K562 (cell line): ENCODE data around the gene HSDL1. TPM values are rescaled to one million over a fixed set of nuclear protein-coding genes. Genes with fewer than 3 reads are reported as not detected.
"Not testable (repeated sequence)": the region's sequence is repeated elsewhere in the genome, so short reads cannot be mapped to it uniquely, and the experiment has no call there.

ENCODE experiments used
- ATAC-seq: fragments of 200-7000 bp; cut with Tn5 transposase; 3 replicates; pipeline ENCODE4 v1.9.1; 2020; ENCODE audit warnings: moderate library complexity
- BruUV-seq: library from RNA; stranded (reverse); fragments of 400-500 nt; replicated peaks from 2 replicates; lab custom pipeline; 2021; lab: Mats Ljungman, UMichigan
- CTCF ChIA-PET: fragments of 300-600 bp; formaldehyde crosslinking; extraction: SDS; loops from one replicate; lab custom pipeline; 2021; ENCODE audit warnings: low intra/inter-chr PET ratio; lab: Yijun Ruan, JAX
- POLR2A ChIA-PET: fragments of 300-600, 350-650 bp; sonication (Branson Sonifier 250); formaldehyde crosslinking; extraction: SDS; loops from one replicate; lab custom pipeline; 2021; ENCODE audit warnings: antibody characterized with exemption, inconsistent platforms; lab: Yijun Ruan, JAX
- DNase-seq, 4 experiments: peaks; one replicate each; pipeline versions ENCODE4 v3.0.0 to v3.0.0-alpha.2; 2011 to 2018; ENCODE audit warnings: low spot score in 3 of 4, mixed read lengths in 3 of 4; ENCODE audit errors: extremely low read depth in 1 of 4
- FAIRE-seq: peaks from 2 replicates; lab custom pipeline; 2011; peaks lifted over from hg19 to GRCh38; lab: Jason Lieb, UNC
- H2AFZ ChIP-seq: 2 replicates; pipeline ENCODE4 v1.6.0; 2011; ENCODE audit warnings: low read depth, low read length, control low read depth, inconsistent platforms
- H3K27ac ChIP-seq: fragments of 200-600 bp; 3 replicates; pipeline ENCODE4 v1.8.0; 2011; ENCODE audit warnings: low read depth, mild to moderate bottlenecking, control low read depth, inconsistent platforms, low read length, moderate library complexity, mixed read lengths; ENCODE audit errors: extremely low read depth
- H3K27me3 ChIP-seq, 2 experiments: fragments of 300-600 bp in 1 of 2; 2 replicates in 1 of 2; 3 replicates in 1 of 2; pipeline versions ENCODE4 v1.6.0 to v1.8.0; 2011; ENCODE audit warnings: inconsistent platforms in 2 of 2, low read length in 2 of 2, mild to moderate bottlenecking in 1 of 2, mixed read lengths in 1 of 2, moderate library complexity in 1 of 2; ENCODE audit not compliant: control insufficient read depth in 2 of 2, insufficient read depth in 2 of 2
- H3K36me3 ChIP-seq: fragments of 300-600 bp; 3 replicates; pipeline ENCODE4 v1.8.0; 2011; ENCODE audit warnings: mild to moderate bottlenecking, low read length, inconsistent platforms; ENCODE audit not compliant: control insufficient read depth, insufficient read depth
- H3K4me1 ChIP-seq, 2 experiments: fragments of 200-600 bp in 1 of 2; replicated peaks in 1 of 2; 2 replicates in 1 of 2; 3 replicates in 1 of 2; pipeline versions ENCODE4 v1.5.1 to v1.8.0; 2011; ENCODE audit warnings: inconsistent platforms in 2 of 2, low read length in 2 of 2, mild to moderate bottlenecking in 1 of 2, mixed read lengths in 1 of 2, moderate library complexity in 1 of 2; ENCODE audit not compliant: control insufficient read depth in 2 of 2, insufficient read depth in 2 of 2
- H3K4me2 ChIP-seq: 2 replicates; pipeline ENCODE4 v1.6.1; 2011; ENCODE audit warnings: low read length, control low read depth, inconsistent platforms, mixed read lengths; ENCODE audit not compliant: insufficient read depth
- H3K4me3 ChIP-seq: fragments of 200-600 bp; sonication (generic), shearing (Covaris generic); 2 replicates; pipeline ENCODE4 v1.5.1; 2016; ENCODE audit warnings: control low read depth, inconsistent platforms
- H3K79me2 ChIP-seq: fragments of 200-600 bp; 3 replicates; pipeline ENCODE4 v1.8.0; 2011; ENCODE audit warnings: low read length, inconsistent platforms; ENCODE audit not compliant: control insufficient read depth, insufficient read depth
- H3K9ac ChIP-seq, 2 experiments: 2 replicates each; pipeline versions ENCODE4 v1.6.0 to v1.6.1; 2011; ENCODE audit warnings: low read depth in 2 of 2, low read length in 2 of 2, control low read depth in 1 of 2, inconsistent platforms in 1 of 2, mild to moderate bottlenecking in 1 of 2, mixed read lengths in 1 of 2; ENCODE audit not compliant: insufficient read depth in 1 of 2
- H3K9me1 ChIP-seq: one replicate; pipeline ENCODE4 v1.6.0; 2011; ENCODE audit warnings: inconsistent platforms, mild to moderate bottlenecking, low read length, moderate library complexity; ENCODE audit not compliant: control insufficient read depth, insufficient read depth
- H3K9me3 ChIP-seq: replicated peaks from 2 replicates; pipeline ENCODE4 v1.5.1; 2011; ENCODE audit warnings: low read depth, low read length, inconsistent platforms; ENCODE audit not compliant: control insufficient read depth, insufficient read depth
- H4K20me1 ChIP-seq: replicated peaks from 2 replicates; pipeline ENCODE4 v1.6.1; 2011; ENCODE audit warnings: low read length, inconsistent platforms, mixed read lengths; ENCODE audit not compliant: control insufficient read depth, insufficient read depth
- EGR1 ChIP-seq: fragments of 450-650 bp; conservative IDR thresholded peaks from 2 replicates; pipeline ENCODE4 v1.6.1; 2017; ENCODE audit warnings: mild to moderate bottlenecking
- ETV1 ChIP-seq: fragments of 450-650 bp; conservative IDR thresholded peaks from 2 replicates; pipeline ENCODE4 v1.6.1; 2016; ENCODE audit warnings: missing genetic modification characterization, control low read depth, low read depth, missing compliant biosample characterization
- FOXA3 ChIP-seq, 2 experiments: fragments of 450-650 bp in 1 of 2; sonication (generic) in 1 of 2; formaldehyde crosslinking; IDR thresholded peaks in 1 of 2; conservative IDR thresholded peaks in 1 of 2; 2 replicates each; pipeline versions ENCODE4 v1.4.0 to v1.8.0; 2020 to 2022; ENCODE audit warnings: mild to moderate bottlenecking in 2 of 2, missing genetic modification reagents in 1 of 2
- SLC30A9 ChIP-seq: fragments of 250-450 bp; sonication (Bioruptor Pico); IDR thresholded peaks from 2 replicates; pipeline ENCODE4 v1.8.0; 2022; ENCODE audit warnings: mild to moderate bottlenecking, moderate library complexity
- TFAP4 ChIP-seq: sonication (generic); formaldehyde crosslinking; IDR thresholded peaks from 2 replicates; pipeline ENCODE4 v1.8.0; 2022; ENCODE audit warnings: missing genetic modification reagents, mild to moderate bottlenecking, moderate library complexity, borderline replicate concordance
- ZBTB1 ChIP-seq: sonication (generic); formaldehyde crosslinking; IDR thresholded peaks from 2 replicates; pipeline ENCODE4 v1.8.1; 2023; ENCODE audit warnings: missing genetic modification reagents, low read depth, mild to moderate bottlenecking, borderline replicate concordance
- ZNF217 ChIP-seq: sonication (generic); formaldehyde crosslinking; IDR thresholded peaks from 2 replicates; pipeline ENCODE4 v1.8.0; 2022; ENCODE audit warnings: mild to moderate bottlenecking, missing genetic modification reagents
- ZNF395 ChIP-seq: fragments of 200-800 bp; sonication (Bioruptor generic); IDR thresholded peaks from 2 replicates; pipeline ENCODE4 v1.6.1; 2017; ENCODE audit warnings: missing genetic modification characterization, missing compliant biosample characterization
- ZNF512 ChIP-seq: IDR thresholded peaks from 2 replicates; pipeline ENCODE4 v1.6.1; 2016; ENCODE audit warnings: missing genetic modification characterization, missing compliant biosample characterization
- ZNF551 ChIP-seq: fragments of 250-450 bp; sonication (Bioruptor Pico); IDR thresholded peaks from 2 replicates; pipeline ENCODE4 v1.5.0; 2021; ENCODE audit warnings: mild to moderate bottlenecking, moderate library complexity
- WGBS: fragments of 100-300 bp; shearing (Covaris generic); methylation state at CpG from one replicate; pipeline ENCODE4 v1.1.6; 2016; ENCODE audit warnings: low coverage, mixed read lengths; ENCODE audit not compliant: insufficient coverage; ENCODE audit errors: missing lambda C conversion rate; 5-methylcytosine and 5-hydroxymethylcytosine counted together
- in situ Hi-C: fragments of 300-500 bp; cut with MboI; formaldehyde crosslinking; loops from 4 replicates; pipeline ENCODE4 v1.15.0; 2018; ENCODE audit warnings: inconsistent platforms, mixed read lengths
- intact Hi-C: fragments of 100-400 bp; cut with micrococcal nuclease; formaldehyde crosslinking; loops from 2 replicates; pipeline ENCODE4 v1.14.2; 2022
- polyA plus RNA-seq, 8 experiments: library from polyadenylated mRNA; depleted of rRNA in 4 of 8; stranded (reverse) in 5 of 8; unstranded in 3 of 8; fragments of >200 nt; fragmentation: Nextera tagmentation in 2 of 8; fragmentation: Illumina TruSeq in 1 of 8; extraction: Ambion mirVana in 2 of 8; extraction: Trizol in 1 of 8; gene quantifications; 2 replicates each; pipeline versions ENCODE4 v1.2.1 to v1.2.3, GENCODE V29; 2011 to 2014; ENCODE audit warnings: inconsistent platforms in 1 of 8, missing spikeins in 1 of 8
- total RNA-seq, 7 experiments: library from RNA; depleted of rRNA in 6 of 7; stranded (reverse); fragments of >200 nt in 6 of 7; fragmentation: Illumina TruSeq in 2 of 7; extraction: Trizol in 2 of 7; gene quantifications; 2 replicates each; pipeline versions ENCODE4 v1.2.1 to v1.2.3, GENCODE V29; 2011 to 2021; ENCODE audit warnings: low replicate concordance in 1 of 7

The HSDL1 gene
- total and polyA plus RNA-seq, 9 of the 15 experiments (the other 6 are each of a cell fraction or from before 2014, with no cell fraction given): 14.8 to 41.2 (median 27.7) TPM

- intact Hi-C loops, DNase-seq: not testable (repeated sequence)
These were observed 33.0 kb downstream of the HSDL1 start for GRCh38 chr16:84111949-84112348.

GRCh38 chr16:84111525-84111924 is 33.5 kb downstream of the HSDL1 start:
- peaks cover 4 to 12% of the 10 kb centered on the region in 2 experiments; a peak in 3 of 5 replicates for H3K4me1 ChIP-seq
- intact Hi-C loops (no loop called here), in situ Hi-C loops (no loop called here)
- H3K9me1 ChIP-seq: no peaks in the 10 kb centered on the region
- no TSS peak for BruUV-seq
- H3K9ac ChIP-seq: no peak overlapping the region
- H3K79me2 ChIP-seq: peaks cover 82% of the 10 kb centered on the region
- H3K9me3 ChIP-seq: no peaks in the 10 kb centered on the region
- no peak for DNase-seq
- no peak for FAIRE-seq
- ChIA-PET POLR2A (interaction anchor here (1.5 to 2.0 kb wide), 2 partner anchors 12 to 27 kb away, joined by 4 to 10 read pairs; no protein-coding TSS in a partner anchor), CTCF (no interaction called here)
- no peak overlapping the region for H2AFZ ChIP-seq
- H3K4me2 ChIP-seq: no peak overlapping the region
- H3K36me3 ChIP-seq: peaks cover 26% of the 10 kb centered on the region; the same call in 2 of the 3 replicates
- no peak for ATAC-seq
- WGBS: 81% methylated on average over 3 of the region's 3 CpGs
- peaks cover 20% of the 10 kb centered on the region for H4K20me1 ChIP-seq
- no peaks in the 10 kb centered on the region for H3K27me3 ChIP-seq
- no peak overlapping the region for H3K27ac ChIP-seq
- H3K4me3 ChIP-seq: no peak overlapping the region
- TF ChIP-seq ZNF395 (CRISPR knock-in tag) (no peak), TFAP4 (CRISPR knock-in tag) (no peak), ZNF217 (CRISPR knock-in tag) (no peak), FOXA3 (CRISPR knock-in tag; conservative IDR thresholded peaks at IDR 0.05 in 1 of 2, IDR thresholded peaks at IDR 0.05 in 1 of 2) (no peak), ZBTB1 (CRISPR knock-in tag) (no peak), ETV1 (tag) (no peak), SLC30A9 (CRISPR knock-in tag) (no peak), ZNF512 (no peak), ZNF551 (CRISPR knock-in tag) (no peak)

More at GRCh38 chr16:84111949-84112348, 33.0 kb downstream of the HSDL1 start:
- in situ Hi-C loops, H3K9ac ChIP-seq, H3K27ac ChIP-seq, H3K27me3 ChIP-seq, H3K9me1 ChIP-seq, BruUV-seq, ATAC-seq, FAIRE-seq, H3K4me3 ChIP-seq, CTCF ChIA-PET, H2AFZ ChIP-seq, H3K4me2 ChIP-seq, H3K9me3 ChIP-seq: not testable (repeated sequence)
- WGBS: 76% methylated on average over 3 of the region's 3 CpGs
- peak; percentile 23; the same call in 1 of the 2 replicates for TF ChIP-seq EGR1
- POLR2A ChIA-PET: interaction anchor here (1.5 to 2.0 kb wide), 2 partner anchors 12 to 27 kb away, joined by 4 to 10 read pairs; no protein-coding TSS in a partner anchor
- peaks cover 26% of the 10 kb centered on the region; the same call in 2 of the 3 replicates for H3K36me3 ChIP-seq
- H3K79me2 ChIP-seq: peaks cover 78% of the 10 kb centered on the region
- H3K4me1 ChIP-seq: peaks cover 4 to 16% of the 10 kb centered on the region in 2 experiments; a peak in 3 of 5 replicates
- peaks cover 15% of the 10 kb centered on the region for H4K20me1 ChIP-seq
